ENCODE data around the gene GULP1.
"Not testable (repeated sequence)": the region's sequence is repeated elsewhere in the genome, so short reads cannot be mapped to it uniquely, and the experiment has no call there.

DNA sequence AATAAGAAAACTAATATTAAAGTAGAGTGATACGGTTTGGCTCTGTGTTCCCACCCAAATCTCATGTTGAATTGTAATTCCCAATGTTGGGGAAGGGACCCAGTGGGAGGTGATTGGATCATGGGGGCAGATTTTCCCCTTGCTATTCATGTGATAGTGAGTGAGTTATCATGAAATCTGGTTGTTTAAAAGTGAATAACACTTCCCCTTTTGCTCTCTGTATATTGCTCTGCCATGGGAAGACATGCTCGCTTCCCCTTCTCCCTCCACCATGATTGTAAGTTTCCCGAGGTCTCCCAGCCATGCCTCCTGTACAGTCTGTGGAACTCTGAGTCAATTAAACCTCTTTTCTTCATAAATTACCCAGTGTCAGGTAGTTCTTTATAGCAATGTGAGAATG is 7.4 kb upstream of the GULP1 start:
- TF ChIP-seq, protein P1, sequence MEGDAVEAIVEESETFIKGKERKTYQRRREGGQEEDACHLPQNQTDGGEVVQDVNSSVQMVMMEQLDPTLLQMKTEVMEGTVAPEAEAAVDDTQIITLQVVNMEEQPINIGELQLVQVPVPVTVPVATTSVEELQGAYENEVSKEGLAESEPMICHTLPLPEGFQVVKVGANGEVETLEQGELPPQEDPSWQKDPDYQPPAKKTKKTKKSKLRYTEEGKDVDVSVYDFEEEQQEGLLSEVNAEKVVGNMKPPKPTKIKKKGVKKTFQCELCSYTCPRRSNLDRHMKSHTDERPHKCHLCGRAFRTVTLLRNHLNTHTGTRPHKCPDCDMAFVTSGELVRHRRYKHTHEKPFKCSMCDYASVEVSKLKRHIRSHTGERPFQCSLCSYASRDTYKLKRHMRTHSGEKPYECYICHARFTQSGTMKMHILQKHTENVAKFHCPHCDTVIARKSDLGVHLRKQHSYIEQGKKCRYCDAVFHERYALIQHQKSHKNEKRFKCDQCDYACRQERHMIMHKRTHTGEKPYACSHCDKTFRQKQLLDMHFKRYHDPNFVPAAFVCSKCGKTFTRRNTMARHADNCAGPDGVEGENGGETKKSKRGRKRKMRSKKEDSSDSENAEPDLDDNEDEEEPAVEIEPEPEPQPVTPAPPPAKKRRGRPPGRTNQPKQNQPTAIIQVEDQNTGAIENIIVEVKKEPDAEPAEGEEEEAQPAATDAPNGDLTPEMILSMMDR (conservative IDR thresholded peaks at IDR 0.05 in 1 of 2, IDR thresholded peaks at IDR 0.05 in 1 of 2; ENCODE audit: extremely low read depth in 1 of 2, insufficient read depth in 1 of 2, low read depth in 1 of 2, low read length in 2 of 2) = not testable (repeated sequence)
- TF ChIP-seq EZH2 (IDR thresholded peaks at IDR 0.05; ENCODE audit: borderline replicate concordance, low read length) = not testable (repeated sequence)

Measured in mammary epithelial cell (primary cell).